HL-60 (cell line): ENCODE data around the gene NMNAT2.

ENCODE experiments used
- CTCF ChIP-seq: IDR thresholded peaks from one replicate; pipeline ENCODE4 v1.5.1; 2011; ENCODE audit warnings: low read length, control low read depth, inconsistent platforms; ENCODE audit not compliant: insufficient read depth
- POLR2AphosphoS5 ChIP-seq: IDR thresholded peaks from 2 replicates; pipeline ENCODE4 v1.6.1; 2012; ENCODE audit warnings: low read depth

- TF ChIP-seq CTCF (no peak), POLR2AphosphoS5 (no peak)
Measured at GRCh38 chr1:183223467-183223866, 194.7 kb downstream of the NMNAT2 start.
